ENCODE results near the gene NCDN.

DNA sequence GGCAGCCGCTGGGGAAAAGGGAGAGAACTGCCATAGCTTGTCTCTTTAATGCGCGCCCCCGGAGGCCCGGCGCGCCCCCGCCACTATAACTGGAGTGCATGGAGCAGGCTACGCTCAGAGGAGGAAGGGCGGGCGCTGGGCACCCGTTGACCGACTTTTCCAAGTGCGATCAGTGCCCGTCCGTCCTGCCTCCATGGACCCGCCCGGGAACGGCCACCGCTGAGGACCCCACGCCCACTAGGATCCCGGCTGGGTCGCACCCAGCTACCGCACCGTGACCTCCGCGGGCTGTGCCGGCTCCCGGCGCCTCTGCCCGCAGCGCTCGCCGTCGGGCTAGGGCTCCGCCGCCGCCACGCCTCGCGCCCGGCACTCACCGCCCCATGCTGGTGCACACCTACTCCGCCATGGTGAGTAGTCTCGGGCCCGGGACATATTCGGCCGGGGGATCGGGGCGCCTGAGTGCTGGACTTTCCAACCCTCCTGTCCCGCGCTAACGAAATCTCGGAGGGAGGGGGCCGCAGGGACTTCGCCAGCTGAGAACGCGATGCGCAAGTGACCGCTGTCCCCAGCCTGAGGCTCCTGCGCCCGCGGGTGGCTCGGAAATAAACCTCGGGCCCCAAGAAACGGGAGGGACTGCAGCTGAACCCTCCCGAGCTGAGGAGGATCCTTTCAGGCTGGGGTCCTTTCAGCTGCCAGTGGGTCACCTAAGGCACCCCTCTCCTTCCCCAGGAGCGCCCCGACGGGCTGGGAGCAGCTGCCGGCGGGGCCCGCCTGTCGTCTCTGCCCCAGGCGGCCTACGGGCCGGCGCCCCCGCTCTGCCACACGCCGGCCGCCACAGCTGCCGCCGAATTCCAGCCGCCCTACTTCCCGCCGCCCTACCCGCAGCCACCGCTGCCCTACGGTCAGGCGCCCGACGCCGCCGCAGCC, 15.9 kb downstream of the NCDN start, which contains the start of gene TFAP2E:
- TF ChIP-seq POLR2A (IDR thresholded peaks at IDR 0.05): no peak
- TF ChIP-seq, protein P1, sequence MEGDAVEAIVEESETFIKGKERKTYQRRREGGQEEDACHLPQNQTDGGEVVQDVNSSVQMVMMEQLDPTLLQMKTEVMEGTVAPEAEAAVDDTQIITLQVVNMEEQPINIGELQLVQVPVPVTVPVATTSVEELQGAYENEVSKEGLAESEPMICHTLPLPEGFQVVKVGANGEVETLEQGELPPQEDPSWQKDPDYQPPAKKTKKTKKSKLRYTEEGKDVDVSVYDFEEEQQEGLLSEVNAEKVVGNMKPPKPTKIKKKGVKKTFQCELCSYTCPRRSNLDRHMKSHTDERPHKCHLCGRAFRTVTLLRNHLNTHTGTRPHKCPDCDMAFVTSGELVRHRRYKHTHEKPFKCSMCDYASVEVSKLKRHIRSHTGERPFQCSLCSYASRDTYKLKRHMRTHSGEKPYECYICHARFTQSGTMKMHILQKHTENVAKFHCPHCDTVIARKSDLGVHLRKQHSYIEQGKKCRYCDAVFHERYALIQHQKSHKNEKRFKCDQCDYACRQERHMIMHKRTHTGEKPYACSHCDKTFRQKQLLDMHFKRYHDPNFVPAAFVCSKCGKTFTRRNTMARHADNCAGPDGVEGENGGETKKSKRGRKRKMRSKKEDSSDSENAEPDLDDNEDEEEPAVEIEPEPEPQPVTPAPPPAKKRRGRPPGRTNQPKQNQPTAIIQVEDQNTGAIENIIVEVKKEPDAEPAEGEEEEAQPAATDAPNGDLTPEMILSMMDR (IDR thresholded peaks at IDR 0.05 in 4 of 5, conservative IDR thresholded peaks at IDR 0.05 in 1 of 5): no peak
